Naive thymus-derived CD8-positive, alpha-beta T cell (primary cell): ENCODE data around the gene RMND5A. TPM values are rescaled to one million over a fixed set of nuclear protein-coding genes. Genes with fewer than 3 reads are reported as not detected.
A peak's percentile ranks its signal among the peaks of the same experiment; 100 is the strongest.

ENCODE experiments used
- ATAC-seq, 2 donors: fragments of 150-1000 bp; cut with Tn5 transposase in 1 of 2; sonication (Bioruptor Pico), chemical (Tn5 transposase) in 1 of 2; 1 replicate in 1 of 2; 2 replicates in 1 of 2; pipeline ENCODE4 v1.10.0; 2021; ENCODE audit warnings: mild to moderate bottlenecking in 2 of 2, moderate library complexity in 2 of 2
- POLR2A ChIA-PET: fragments of 350-600 bp; sonication (Branson Sonifier 250); formaldehyde crosslinking; loops from one replicate; lab custom pipeline; 2021; ENCODE audit warnings: antibody characterized with exemption; lab: Charles Lee
- DNase-seq, 10 donors: peaks; one replicate each; pipeline versions ENCODE4 v3.0.0 to v3.0.0-alpha.2; 2020 to 2022
- H3K27ac Mint-ChIP-seq, 10 donors: one replicate each; pipeline ENCODE4 v1.8.0; 2020 to 2022; ENCODE audit warnings: mild to moderate bottlenecking in 10 of 10, mixed read lengths in 10 of 10, moderate library complexity in 4 of 10, inconsistent platforms in 1 of 10
- H3K27me3 Mint-ChIP-seq, 5 donors: one replicate each; pipeline ENCODE4 v1.8.0; 2021 to 2022; ENCODE audit warnings: mixed read lengths in 5 of 5
- H3K36me3 Mint-ChIP-seq, 3 donors: one replicate each; pipeline ENCODE4 v1.8.0; 2020 to 2022; ENCODE audit warnings: mixed read lengths in 3 of 3, mild to moderate bottlenecking in 2 of 3, inconsistent platforms in 1 of 3
- H3K4me1 Mint-ChIP-seq, 4 donors: one replicate each; pipeline ENCODE4 v1.8.0; 2021 to 2022; ENCODE audit warnings: mixed read lengths in 4 of 4
- H3K4me3 Mint-ChIP-seq, 10 donors: one replicate each; pipeline ENCODE4 v1.8.0; 2020 to 2022; ENCODE audit warnings: mild to moderate bottlenecking in 10 of 10, mixed read lengths in 10 of 10, moderate library complexity in 6 of 10, inconsistent platforms in 1 of 10
- H3K9me3 Mint-ChIP-seq, 9 donors: one replicate each; pipeline ENCODE4 v1.8.0; 2020 to 2022; ENCODE audit warnings: mixed read lengths in 9 of 9, mild to moderate bottlenecking in 3 of 9, inconsistent platforms in 1 of 9, moderate library complexity in 1 of 9
- polyA plus RNA-seq, 3 donors: library from polyadenylated mRNA; unstranded; fragments of 300-500 nt; fragmentation: Illumina TruSeq; gene quantifications; one replicate each; pipeline ENCODE4 v1.2.3, GENCODE V29; 2021
- total RNA-seq, 8 experiments: library from RNA in 2 of 8; stranded (reverse) in 2 of 8; gene quantifications; one replicate each; pipeline ENCODE4 v1.2.3 and lab custom pipeline; 2021 to 2026

The RMND5A gene
- total and polyA plus RNA-seq, 5 experiments from 2014 or later, result 16.4 to 46.6 (median 22.2) TPM

DNA sequence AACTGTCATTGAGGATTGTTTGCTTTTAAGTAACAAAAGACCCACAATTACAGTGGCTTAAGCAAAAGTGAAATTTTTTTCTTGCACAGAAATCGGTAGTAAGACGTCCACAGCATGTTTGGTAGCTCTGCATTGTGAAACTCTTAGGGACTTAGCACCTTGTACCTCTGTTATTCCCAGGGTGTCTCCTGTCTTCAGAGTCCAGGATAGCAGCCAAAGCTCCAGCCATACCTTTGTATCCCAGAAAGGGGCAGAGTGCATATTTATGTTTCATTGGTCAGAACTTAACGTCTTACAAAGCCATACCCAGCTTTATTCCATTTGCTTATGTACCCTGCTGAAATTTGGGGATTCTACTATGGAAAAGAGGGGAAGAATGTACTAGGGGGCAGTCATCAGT lies 32.8 kb downstream of the RMND5A start:
- Mint-ChIP-seq H3K4me3 (no peak overlapping the region), H3K27me3 (no peaks in the 10 kb centered on the region), H3K9me3 (peaks cover 0 to 18% (median 5%) of the 10 kb centered on the region in 9 donors), H3K27ac (peak overlapping the region in 3 of 10 donors; percentile 6 to 35 (median 9)), H3K36me3 (peaks cover 16 to 88% (median 49%) of the 10 kb centered on the region in 3 donors), H3K4me1 (peaks cover 15 to 31% (median 23%) of the 10 kb centered on the region in 4 donors)
- POLR2A ChIA-PET, result no interaction called here
- no peak for DNase-seq
- ATAC-seq, result no peak

DNA sequence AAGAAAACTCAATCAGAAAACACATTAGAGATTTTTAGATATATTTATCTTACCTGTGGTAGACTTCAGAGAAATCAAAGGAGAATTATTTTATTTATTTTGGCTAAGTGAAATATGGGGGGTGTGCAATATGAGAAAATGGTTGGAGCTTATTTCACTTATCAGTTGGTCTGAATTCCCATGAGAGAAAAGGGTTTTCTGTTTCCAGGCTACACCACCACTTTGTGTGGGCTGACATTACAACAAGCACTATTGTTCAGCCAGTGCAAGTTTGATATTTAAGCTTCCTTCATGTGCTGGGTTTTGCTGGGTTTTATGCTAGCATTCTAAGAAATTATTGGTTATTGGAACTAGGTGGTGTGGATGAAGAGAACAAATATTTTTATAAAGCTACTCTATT lies 33.5 kb downstream of the RMND5A start:
- POLR2A ChIA-PET, result interaction anchor here (0.8 to 1.3 kb wide), 2 partner anchors 10 to 56 kb away, joined by 3 read pairs; no protein-coding TSS in a partner anchor
- Mint-ChIP-seq H3K4me3 (no peak overlapping the region), H3K27me3 (no peaks in the 10 kb centered on the region), H3K4me1 (peaks cover 17 to 36% (median 26%) of the 10 kb centered on the region in 4 donors), H3K27ac (peak overlapping the region in 4 of 10 donors; percentile 14 to 80 (median 38)), H3K9me3 (peaks cover 0 to 18% (median 5%) of the 10 kb centered on the region in 9 donors), H3K36me3 (peaks cover 16 to 88% (median 48%) of the 10 kb centered on the region in 3 donors)
- DNase-seq (no peak), ATAC-seq (no peak)

DNA sequence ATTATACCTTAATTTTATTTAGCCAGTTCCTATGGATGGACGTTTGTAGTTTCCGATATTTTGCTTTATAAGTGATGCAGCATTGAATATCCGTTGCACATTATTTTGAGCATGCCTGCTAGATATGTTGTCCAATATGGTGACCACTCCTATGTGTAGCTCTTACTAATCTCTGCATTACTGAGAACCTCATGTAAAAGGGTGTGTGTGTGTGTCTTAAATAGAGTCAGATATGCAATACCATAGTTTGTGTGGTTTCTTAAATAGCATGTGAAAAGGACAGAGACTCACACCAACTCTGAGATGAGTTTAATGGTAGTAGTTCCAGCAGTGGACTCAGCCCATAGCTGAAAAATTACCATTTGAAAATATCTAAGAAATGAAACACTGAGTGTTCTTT lies 38.3 kb downstream of the RMND5A start:
- H3K4me1 Mint-ChIP-seq, result peaks cover 23 to 53% (median 31%) of the 10 kb centered on the region in 4 donors
- POLR2A ChIA-PET, result no interaction called here
- DNase-seq (no peak), ATAC-seq (no peak)
- H3K36me3 Mint-ChIP-seq, result peaks cover 0 to 58% (median 16%) of the 10 kb centered on the region in 3 donors
- peak overlapping the region in 6 of 10 donors; percentile 18 to 76 (median 44) for H3K27ac Mint-ChIP-seq
- no peaks in the 10 kb centered on the region for H3K9me3 Mint-ChIP-seq
- no peaks in the 10 kb centered on the region for H3K27me3 Mint-ChIP-seq
- H3K4me3 Mint-ChIP-seq, result no peak overlapping the region

DNA sequence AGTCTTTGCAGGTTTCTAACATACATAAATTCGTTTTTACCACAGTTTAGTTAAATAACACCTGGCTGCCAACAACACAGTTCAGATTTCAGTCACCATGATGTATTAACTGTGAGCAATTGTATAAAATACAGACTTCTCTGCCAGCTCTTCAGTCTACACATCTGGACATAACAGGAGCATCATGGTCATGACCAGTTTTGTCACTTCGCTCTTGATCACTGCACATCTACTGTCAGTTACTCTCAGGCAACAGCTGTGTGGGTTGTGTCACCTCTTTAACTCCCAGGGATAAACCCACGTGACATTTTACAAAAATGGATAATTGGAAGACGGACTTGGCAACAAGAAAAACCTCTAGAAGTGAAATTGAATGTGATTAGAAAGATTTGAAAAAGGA lies 40.3 kb downstream of the RMND5A start:
- peaks cover 0 to 41% (median 11%) of the 10 kb centered on the region in 3 donors for H3K36me3 Mint-ChIP-seq

DNA sequence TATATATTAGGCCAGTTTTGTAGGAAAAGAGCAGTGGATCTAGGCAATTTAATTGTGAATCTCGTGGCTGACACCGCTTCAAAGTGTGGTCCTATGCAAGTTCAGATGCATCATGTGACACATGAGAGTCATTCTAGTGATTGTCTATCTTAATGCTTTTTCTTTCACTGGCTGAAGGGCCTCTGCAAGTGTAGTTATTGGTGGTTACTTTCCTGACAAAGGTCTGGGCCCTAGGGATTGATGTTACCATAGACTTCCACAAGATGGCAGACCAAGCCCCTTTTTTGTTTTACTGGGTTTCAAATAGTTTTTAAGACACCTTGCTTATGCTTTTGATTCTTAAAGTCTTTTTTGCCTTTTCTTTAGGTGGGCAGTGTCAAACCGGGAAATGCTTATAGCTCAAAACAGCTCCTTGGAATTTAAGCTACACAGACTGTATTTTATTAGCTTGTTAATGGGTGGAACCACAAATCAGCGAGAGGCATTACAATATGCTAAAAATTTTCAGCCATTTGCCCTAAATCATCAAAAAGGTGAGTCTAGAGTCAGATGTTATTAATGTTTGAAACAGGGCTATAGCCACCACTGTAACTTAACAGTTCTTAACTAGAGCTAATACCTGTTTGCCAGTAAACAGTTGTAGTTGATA lies 44.7 kb downstream of the RMND5A start:
- Mint-ChIP-seq H3K27ac (peak overlapping the region; percentile 20 to 90 (median 82)), H3K9me3 (no peaks in the 10 kb centered on the region), H3K36me3 (peaks cover 0 to 51% (median 14%) of the 10 kb centered on the region in 3 donors), H3K4me1 (peaks cover 20 to 50% (median 28%) of the 10 kb centered on the region in 4 donors), H3K27me3 (no peaks in the 10 kb centered on the region), H3K4me3 (peak overlapping the region in 4 of 10 donors; percentile 11 to 31 (median 19))
- DNase-seq (peak in 9 of 10 donors; percentile 37 to 77 (median 63)), ATAC-seq (peak; percentile 74 to 75)
- POLR2A ChIA-PET, result interaction anchor here (0.7 to 7.1 kb wide), 11 partner anchors 10 to 322 kb away, joined by 3 to 61 read pairs (median 4); partner anchors contain the start of genes CD8A and CHMP3

More for the DNA sequence above, 40.3 kb downstream of the RMND5A start:
- H3K27me3 Mint-ChIP-seq, result no peaks in the 10 kb centered on the region
- H3K4me1 Mint-ChIP-seq, result peaks cover 29 to 68% (median 41%) of the 10 kb centered on the region in 4 donors
- no peaks in the 10 kb centered on the region for H3K9me3 Mint-ChIP-seq
- POLR2A ChIA-PET, result interaction anchor here (1.0 to 7.1 kb wide), 2 partner anchors 25 to 54 kb away, joined by 3 to 61 read pairs; no protein-coding TSS in a partner anchor
- H3K27ac Mint-ChIP-seq, result peak overlapping the region in 9 of 10 donors; percentile 22 to 79 (median 61)
- H3K4me3 Mint-ChIP-seq, result peak overlapping the region in 3 of 10 donors; percentile 4 to 13 (median 11)
- no peak for DNase-seq
- ATAC-seq, result no peak

DNA sequence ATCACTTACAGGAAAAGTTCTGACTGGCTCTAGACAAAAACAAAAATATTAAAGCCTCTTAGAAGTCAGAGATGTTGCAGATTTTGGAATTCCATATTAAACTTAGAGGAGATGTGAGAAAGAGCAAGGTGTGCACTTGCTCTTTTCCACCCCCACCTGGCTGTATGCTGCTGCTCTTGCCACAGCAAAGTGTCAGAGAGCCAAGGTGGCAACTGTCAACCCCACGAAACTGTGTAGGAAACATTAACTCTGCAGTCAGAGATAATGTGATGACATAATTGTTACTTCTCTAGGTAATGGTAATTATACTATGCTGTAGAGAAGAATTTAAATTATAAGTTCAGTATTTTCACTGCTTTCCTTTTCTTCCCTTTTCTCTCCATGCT lies 45.2 kb downstream of the RMND5A start:
- DNase-seq (no peak), ATAC-seq (peak; percentile 37 to 39)
- Mint-ChIP-seq H3K4me3 (no peak overlapping the region), H3K4me1 (peaks cover 19 to 50% (median 25%) of the 10 kb centered on the region in 4 donors), H3K27me3 (no peaks in the 10 kb centered on the region), H3K36me3 (peaks cover 0 to 51% (median 14%) of the 10 kb centered on the region in 3 donors), H3K9me3 (no peaks in the 10 kb centered on the region), H3K27ac (peak overlapping the region; percentile 20 to 90 (median 82))
- POLR2A ChIA-PET, result interaction anchor here (1.2 to 7.1 kb wide), 7 partner anchors 11 to 61 kb away, joined by 3 to 61 read pairs (median 7); partner anchors contain the start of gene CD8A

DNA sequence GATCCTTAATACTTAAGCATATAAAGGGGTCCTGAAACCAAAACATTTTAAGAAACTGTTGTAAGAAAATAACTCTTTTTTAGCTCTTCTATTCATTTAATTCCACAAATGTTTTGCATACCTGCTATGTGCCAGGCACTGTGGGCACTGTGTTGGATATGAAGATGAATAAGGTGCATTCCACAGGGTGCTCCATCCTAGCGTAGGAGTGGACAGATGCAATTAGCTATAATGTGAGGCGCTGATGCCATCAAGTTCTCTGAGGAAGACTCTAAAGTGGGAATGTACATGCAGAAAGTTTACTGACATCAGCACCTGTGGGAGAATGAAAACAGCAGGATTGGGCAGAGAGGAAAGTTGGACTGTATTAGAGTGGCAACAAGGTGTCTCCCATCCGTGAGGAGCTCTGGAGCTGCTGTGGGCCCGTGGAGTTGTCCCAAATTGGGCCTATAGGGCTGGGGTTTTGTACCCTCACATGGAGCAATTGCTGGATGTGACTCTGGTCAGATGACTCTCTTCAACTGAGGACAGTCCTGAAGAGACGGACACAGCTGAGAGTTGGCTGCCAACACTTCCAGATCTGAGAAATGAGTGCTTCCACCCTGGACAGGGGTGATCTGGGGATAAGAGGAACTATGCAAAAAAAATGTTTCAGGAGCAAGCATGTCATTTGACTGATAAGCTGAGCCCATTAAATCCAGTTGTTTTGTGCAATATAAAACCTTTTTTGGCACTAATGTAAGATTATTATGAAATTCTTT lies 48.3 kb downstream of the RMND5A start:
- ATAC-seq (no peak), DNase-seq (no peak)
- Mint-ChIP-seq H3K4me3 (no peak overlapping the region), H3K27me3 (no peaks in the 10 kb centered on the region), H3K9me3 (no peaks in the 10 kb centered on the region), H3K36me3 (peaks cover 0 to 77% (median 28%) of the 10 kb centered on the region in 3 donors), H3K27ac (peak overlapping the region in 3 of 10 donors; percentile 44 to 62 (median 47)), H3K4me1 (peaks cover 11 to 43% (median 21%) of the 10 kb centered on the region in 4 donors)
- POLR2A ChIA-PET, result interaction anchor here (0.7 to 3.0 kb wide), 7 partner anchors 13 to 250 kb away, joined by 3 to 18 read pairs (median 3); partner anchors contain the start of gene CD8A

DNA sequence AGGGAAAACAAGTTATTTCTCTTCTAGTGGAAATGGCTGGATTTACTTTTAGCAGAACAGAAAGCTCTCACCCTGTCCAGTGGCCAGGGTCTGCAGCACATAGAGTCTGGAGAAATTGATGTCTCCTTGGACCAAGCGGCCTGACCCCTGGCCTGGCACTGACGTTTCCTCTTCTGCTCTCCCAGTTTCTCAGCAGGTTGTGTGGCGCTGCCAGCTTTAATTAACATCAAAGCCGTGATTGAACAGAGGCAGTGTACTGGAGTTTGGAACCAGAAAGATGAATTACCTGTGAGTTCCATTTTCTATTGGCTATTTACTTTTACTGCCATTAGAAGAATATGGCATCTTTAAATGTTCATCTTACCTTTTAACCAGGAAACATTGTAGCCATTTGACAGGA lies 49.7 kb downstream of the RMND5A start:
- H3K4me3 Mint-ChIP-seq, result no peak overlapping the region

DNA sequence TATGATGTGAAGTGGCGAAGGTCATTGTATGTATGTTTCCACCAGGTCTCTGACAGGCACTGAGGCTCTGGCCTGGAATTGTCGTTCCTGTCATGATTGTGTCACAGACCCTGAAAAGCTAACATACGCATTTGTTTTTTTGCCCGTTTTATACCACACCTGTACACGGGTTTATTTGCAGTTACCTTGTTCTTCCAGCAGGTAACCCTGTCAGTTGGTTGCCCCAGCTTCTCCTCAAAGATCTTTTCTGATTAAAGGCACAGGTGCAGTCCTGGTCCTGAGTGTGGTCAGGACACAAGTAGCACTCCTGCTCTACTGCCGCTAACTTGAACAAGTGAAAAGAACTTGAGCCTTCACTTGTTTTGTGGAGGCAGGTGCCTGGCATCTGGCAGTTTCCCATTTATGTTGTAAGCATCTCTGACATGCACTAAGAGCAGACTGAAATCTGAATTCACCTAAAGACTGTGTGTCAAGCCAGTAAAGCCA lies 50.8 kb downstream of the RMND5A start:
- peaks cover 5 to 26% (median 10%) of the 10 kb centered on the region in 4 donors for H3K4me1 Mint-ChIP-seq
- peak overlapping the region in 8 of 10 donors; percentile 32 to 76 (median 52) for H3K27ac Mint-ChIP-seq
- peaks cover 0 to 95% (median 32%) of the 10 kb centered on the region in 3 donors for H3K36me3 Mint-ChIP-seq
- peak; percentile 44 to 67 for ATAC-seq
- DNase-seq, result no peak
- POLR2A ChIA-PET, result interaction anchor here (1.0 to 3.5 kb wide), 4 partner anchors 12 to 38 kb away, joined by 3 to 10 read pairs (median 4); partner anchors contain the start of gene CD8A
- no peaks in the 10 kb centered on the region for H3K27me3 Mint-ChIP-seq
- no peaks in the 10 kb centered on the region for H3K9me3 Mint-ChIP-seq
- no peak overlapping the region for H3K4me3 Mint-ChIP-seq

More for the DNA sequence above, 49.7 kb downstream of the RMND5A start:
- Mint-ChIP-seq H3K27me3 (no peaks in the 10 kb centered on the region), H3K4me1 (peaks cover 6 to 33% (median 16%) of the 10 kb centered on the region in 4 donors), H3K27ac (peak overlapping the region in 2 of 10 donors; percentile 63 to 72), H3K9me3 (no peaks in the 10 kb centered on the region), H3K36me3 (peaks cover 0 to 90% (median 32%) of the 10 kb centered on the region in 3 donors)
- no peak for ATAC-seq
- POLR2A ChIA-PET, result interaction anchor here (1.0 to 3.5 kb wide), 3 partner anchors 13 to 39 kb away, joined by 3 to 10 read pairs (median 4); partner anchors contain the start of gene CD8A
- DNase-seq, result no peak

DNA sequence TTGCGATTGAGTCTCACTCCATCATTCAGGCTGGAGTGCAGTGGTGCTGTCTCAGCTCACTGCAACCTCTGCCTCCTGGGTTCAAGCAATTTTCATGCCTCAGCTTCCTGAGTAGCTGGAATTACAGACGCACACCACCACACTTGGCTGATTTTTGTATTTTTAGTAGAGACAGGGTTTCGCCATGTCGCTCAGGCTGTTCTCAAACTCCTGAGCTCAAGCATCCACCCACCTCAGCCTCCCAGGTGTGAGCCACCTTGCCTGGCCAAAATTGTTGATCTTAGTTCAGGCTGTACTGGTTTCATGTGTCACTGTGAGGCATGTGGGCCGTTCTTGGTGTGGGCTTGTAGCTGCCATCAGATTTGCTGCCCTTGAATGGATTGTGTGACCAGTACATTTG lies 52.5 kb downstream of the RMND5A start:
- H3K4me3 Mint-ChIP-seq, result no peak overlapping the region
- peaks cover 0 to 89% (median 28%) of the 10 kb centered on the region in 3 donors for H3K36me3 Mint-ChIP-seq
- DNase-seq (no peak), ATAC-seq (no peak)
- peaks cover 5 to 27% (median 9%) of the 10 kb centered on the region in 4 donors for H3K4me1 Mint-ChIP-seq
- POLR2A ChIA-PET, result interaction anchor here (1.2 to 3.5 kb wide), 3 partner anchors 11 to 55 kb away, joined by 5 to 10 read pairs (median 5); no protein-coding TSS in a partner anchor
- H3K27ac Mint-ChIP-seq, result peak overlapping the region in 4 of 10 donors; percentile 1 to 73 (median 30)
- H3K27me3 Mint-ChIP-seq, result no peaks in the 10 kb centered on the region
- H3K9me3 Mint-ChIP-seq, result no peaks in the 10 kb centered on the region

DNA sequence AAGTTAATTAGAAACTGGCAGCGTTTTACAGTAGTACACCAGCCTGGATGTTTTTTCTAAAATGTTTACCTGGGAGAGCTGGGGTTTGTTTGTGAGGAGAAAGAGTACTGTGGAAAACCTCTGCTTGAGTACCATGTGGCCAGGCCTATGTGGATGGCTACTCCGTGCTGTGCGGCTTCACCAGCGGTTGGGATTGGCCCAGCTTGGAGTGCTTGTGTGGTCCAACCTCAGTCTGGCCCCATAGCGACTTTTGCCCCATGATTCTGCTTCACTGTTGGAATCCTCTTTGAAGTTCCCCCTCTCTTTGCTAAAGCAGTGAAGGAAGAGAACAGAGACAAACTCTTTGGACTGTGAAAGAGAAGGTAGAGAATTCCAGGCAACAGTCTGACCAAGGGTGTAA lies 54.8 kb downstream of the RMND5A start:
- Mint-ChIP-seq H3K4me3 (no peak overlapping the region), H3K27me3 (no peaks in the 10 kb centered on the region), H3K36me3 (peaks cover 0 to 71% (median 20%) of the 10 kb centered on the region in 3 donors), H3K4me1 (peaks cover 6 to 24% (median 10%) of the 10 kb centered on the region in 4 donors), H3K9me3 (no peaks in the 10 kb centered on the region), H3K27ac (peak overlapping the region in 3 of 10 donors; percentile 6 to 53 (median 39))
- POLR2A ChIA-PET, result interaction anchor here (3.0 kb wide), 1 partner anchor 11 kb away, joined by 11 read pairs; no protein-coding TSS in a partner anchor
- ATAC-seq, result no peak
- no peak for DNase-seq
